Measurements from ENCODE around the gene SLFN11.
"Not testable (repeated sequence)": the region's sequence is repeated elsewhere in the genome, so short reads cannot be mapped to it uniquely, and the experiment has no call there.

The SLFN11 gene

GRCh38 chr17:35359398-35359797 is 14.0 kb downstream of the SLFN11 start:
- no peak for DNase-seq

GRCh38 chr17:35352284-35352683 is 21.1 kb downstream of the SLFN11 start:
- no peak for DNase-seq

GRCh38 chr17:35350493-35350892 is 22.9 kb downstream of the SLFN11 start:
- no peak for DNase-seq

- peak; percentile 36 for DNase-seq
These were observed 27.3 kb downstream of the SLFN11 start for GRCh38 chr17:35345926-35346771.

- no peak for DNase-seq
These were observed 27.9 kb downstream of the SLFN11 start for GRCh38 chr17:35345445-35345925.

GRCh38 chr17:35344262-35344661 is 29.2 kb downstream of the SLFN11 start:
- no peak for DNase-seq

GRCh38 chr17:35342276-35342675 is 31.1 kb downstream of the SLFN11 start:
- no peak for DNase-seq

- DNase-seq = no peak
These were observed 31.9 kb downstream of the SLFN11 start for GRCh38 chr17:35341411-35341992.

- DNase-seq = no peak
These were observed 35.2 kb downstream of the SLFN11 start for GRCh38 chr17:35338230-35338629.

GRCh38 chr17:35337364-35337763 is 36.1 kb downstream of the SLFN11 start:
- no peak for DNase-seq

- DNase-seq = not testable (repeated sequence)
These were observed 39.8 kb downstream of the SLFN11 start for GRCh38 chr17:35333578-35333977.

GRCh38 chr17:35322749-35323148 is 50.7 kb downstream of the SLFN11 start:
- DNase-seq = no peak

- DNase-seq = no peak
These were observed 57.5 kb downstream of the SLFN11 start for GRCh38 chr17:35315971-35316370.

GRCh38 chr17:35315283-35315682 is 58.1 kb downstream of the SLFN11 start:
- DNase-seq = no peak

- DNase-seq = no peak
These were observed 58.8 kb downstream of the SLFN11 start for GRCh38 chr17:35314415-35315216.

GRCh38 chr17:35313875-35314409 is 59.5 kb downstream of the SLFN11 start:
- no peak for DNase-seq

GRCh38 chr17:35312790-35313711 is 60.4 kb downstream of the SLFN11 start:
- peak; percentile 69 for DNase-seq

GRCh38 chr17:35312346-35312745 is 61.1 kb downstream of the SLFN11 start:
- no peak for DNase-seq

- DNase-seq = not testable (repeated sequence)
These were observed 64.1 kb downstream of the SLFN11 start for GRCh38 chr17:35309345-35309744.
